ENCODE measurements around the gene CFAP91. TPM values are rescaled to one million over a fixed set of nuclear protein-coding genes. Genes with fewer than 3 reads are reported as not detected.

Gene CFAP91
- total RNA-seq, 2 experiments from 2014 or later = not detected

DNA sequence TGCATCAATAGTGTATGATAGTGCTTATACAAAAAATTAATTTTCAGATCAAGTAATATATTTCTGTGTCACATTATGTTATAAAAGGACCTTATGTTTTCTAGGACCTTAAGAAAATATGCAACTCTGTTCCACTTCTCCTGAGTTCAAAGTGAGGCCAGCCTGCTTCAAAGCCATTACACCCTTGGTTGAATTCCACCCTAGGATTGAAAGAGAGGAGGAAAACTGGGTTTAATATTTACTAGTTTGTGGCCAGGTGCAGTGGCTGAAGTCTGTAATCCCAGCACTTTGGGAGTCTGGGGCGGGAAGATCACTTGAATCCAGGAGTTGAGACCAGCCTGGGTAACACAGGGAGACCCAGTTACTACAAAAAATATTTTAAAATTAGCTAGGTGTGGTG lies 46.2 kb downstream of the CFAP91 start:
- no peak overlapping the region for H3K27ac Mint-ChIP-seq
- no peaks in the 10 kb centered on the region for H3K36me3 Mint-ChIP-seq (ENCODE audit: low read depth)
- no peaks in the 10 kb centered on the region for H3K4me1 Mint-ChIP-seq (ENCODE audit: low read depth)
- H3K9me3 Mint-ChIP-seq (ENCODE audit: insufficient read depth) = no peaks in the 10 kb centered on the region
- DNase-seq (no peak), ATAC-seq (no peak)
- POLR2A ChIA-PET = no interaction called here
- CTCF ChIA-PET = no interaction called here
- H3K27me3 Mint-ChIP-seq (ENCODE audit: low read depth) = peaks cover 34% of the 10 kb centered on the region
- no peak overlapping the region for H3K4me3 Mint-ChIP-seq

- Mint-ChIP-seq H3K27ac (no peak overlapping the region), H3K9me3 (ENCODE audit: insufficient read depth) (no peaks in the 10 kb centered on the region), H3K4me1 (ENCODE audit: low read depth) (no peaks in the 10 kb centered on the region), H3K36me3 (ENCODE audit: low read depth) (no peaks in the 10 kb centered on the region), H3K27me3 (ENCODE audit: low read depth) (peaks cover 40% of the 10 kb centered on the region), H3K4me3 (no peak overlapping the region)
- ChIA-PET POLR2A (no interaction called here), CTCF (no interaction called here)
- ATAC-seq (no peak), DNase-seq (no peak)
Observed at GRCh38 chr3:119751423-119751822, 48.6 kb downstream of the CFAP91 start.

Other genes with a start within 250 kb of the CFAP91 start
- 10 to 100 TPM; 30.5 to 31.2 TPM for gene TMEM39A, start 239.4 kb upstream of the CFAP91 start, total RNA-seq
- 10 to 100 TPM; 31.6 to 36.0 TPM for gene POGLUT1, start 234.1 kb upstream of the CFAP91 start, total RNA-seq
- gene TIMMDC1, start 204.5 kb upstream of the CFAP91 start, total RNA-seq = 10 to 100 TPM; 78.1 to 79.8 TPM
- gene CD80, start 143.4 kb upstream of the CFAP91 start, total RNA-seq = 10 to 100 TPM; 19.1 to 20.2 TPM
- gene ADPRH, start 123.5 kb upstream of the CFAP91 start, total RNA-seq = 1 to 10 TPM; 3.2 to 3.8 TPM
- gene PLA1A, start 105.1 kb upstream of the CFAP91 start, total RNA-seq = not detected
- 1 to 10 TPM; 3.3 to 4.8 TPM for gene POPDC2, start 42.4 kb upstream of the CFAP91 start, total RNA-seq
- 10 to 100 TPM; 62.0 to 71.5 TPM for gene COX17, start 25.6 kb upstream of the CFAP91 start, total RNA-seq
- under 1 TPM; 0.10 to 0.26 TPM for gene NR1I2, start 79.1 kb downstream of the CFAP91 start, total RNA-seq